HG02970 (cell line): ENCODE measurements around the gene U2AF1.
A peak's percentile ranks its signal among the peaks of the same experiment; 100 is the strongest.
"Not testable (repeated sequence)": the region's sequence is repeated elsewhere in the genome, so short reads cannot be mapped to it uniquely, and the experiment has no call there.

ENCODE experiments used
- ATAC-seq: cut with Tn5 transposase; IDR thresholded peaks from one replicate; pipeline ENCODE4 v1.9.1; 2021; ENCODE audit warnings: mild to moderate bottlenecking, moderate library complexity, moderate number of reproducible peaks; ENCODE audit not compliant: unreplicated experiment, low FRiP score

Gene U2AF1

GRCh38 chr21:43106965-43107793 is at the start of gene U2AF1:
Gene U2AF1 (minus strand): TSS chr21:43107570. CDS start chr21:43107494, 76 bp downstream.
- ATAC-seq: peak; percentile 74

DNA sequence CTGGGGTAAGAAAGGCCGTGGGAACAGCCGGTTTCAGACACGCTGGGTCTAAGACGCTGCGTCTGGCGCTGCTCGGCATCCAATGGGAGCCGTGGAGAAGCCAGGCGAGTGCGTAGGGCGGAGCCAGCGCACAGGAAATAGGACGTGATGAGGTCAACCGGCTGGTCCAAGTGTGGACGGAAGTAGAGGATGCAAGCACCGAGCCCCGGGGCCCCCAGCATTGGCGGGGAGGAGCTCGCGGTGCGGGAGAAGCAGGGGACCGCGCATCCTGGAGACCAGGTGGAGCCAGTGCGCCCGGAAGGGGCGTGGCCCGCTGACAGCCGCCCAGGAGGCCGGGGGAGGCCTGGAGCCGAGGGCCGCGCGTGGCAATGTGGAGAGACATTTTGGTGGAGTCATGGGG is 46.2 kb upstream of the U2AF1 start:
- ATAC-seq: not testable (repeated sequence)

GRCh38 chr21:43149344-43149743 is 42.0 kb upstream of the U2AF1 start:
- not testable (repeated sequence) for ATAC-seq

GRCh38 chr21:43147999-43148398 is 40.6 kb upstream of the U2AF1 start:
- not testable (repeated sequence) for ATAC-seq

- ATAC-seq: not testable (repeated sequence)
These were observed 39.3 kb upstream of the U2AF1 start for GRCh38 chr21:43146637-43147036.

- ATAC-seq: not testable (repeated sequence)
These were observed 34.0 kb upstream of the U2AF1 start for GRCh38 chr21:43141407-43141806.

DNA sequence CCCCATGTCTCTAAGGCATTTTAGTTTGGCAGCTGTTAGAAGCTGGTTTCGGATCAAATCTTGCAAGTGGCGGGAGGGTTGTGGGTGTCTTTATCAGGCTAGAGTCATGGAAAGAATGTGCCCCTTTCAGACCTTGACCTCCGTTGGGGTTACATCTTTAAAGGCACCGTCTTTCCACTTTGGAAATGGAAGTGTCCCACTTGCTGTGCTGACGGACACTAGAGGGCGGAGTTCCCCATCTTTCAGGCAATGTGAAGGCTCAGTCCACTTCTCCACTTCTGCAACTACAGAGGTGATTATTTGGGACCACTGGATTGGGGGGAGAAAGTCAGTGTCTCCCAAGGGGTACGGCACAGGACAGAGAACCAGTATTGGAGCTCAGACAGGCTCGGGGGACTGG is 31.6 kb upstream of the U2AF1 start:
- ATAC-seq: not testable (repeated sequence)

GRCh38 chr21:43134520-43134919 is 27.1 kb upstream of the U2AF1 start:
- ATAC-seq: not testable (repeated sequence)

DNA sequence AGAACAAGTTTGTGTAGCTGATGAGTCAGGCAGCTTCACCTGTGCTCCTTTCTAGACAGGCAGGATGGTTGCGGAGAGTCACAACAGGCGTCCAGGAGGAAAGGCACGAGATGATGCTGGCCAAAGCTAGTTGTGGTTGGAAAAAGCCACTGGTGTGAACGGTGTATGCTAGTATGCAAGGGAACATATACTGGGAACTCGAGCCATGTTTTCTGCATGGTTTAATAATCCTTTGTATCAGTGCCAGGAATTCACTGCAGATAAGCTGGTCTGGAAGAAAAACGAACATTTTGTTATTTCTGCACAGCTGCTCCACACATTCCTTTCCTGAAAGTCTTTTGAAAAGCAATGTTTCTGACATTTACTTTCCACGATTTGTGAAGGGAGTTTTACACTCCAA is 22.7 kb upstream of the U2AF1 start:
- not testable (repeated sequence) for ATAC-seq

- ATAC-seq: not testable (repeated sequence)
These were observed 8.6 kb upstream of the U2AF1 start for GRCh38 chr21:43115956-43116355.

GRCh38 chr21:43114483-43114882 is 7.1 kb upstream of the U2AF1 start:
- not testable (repeated sequence) for ATAC-seq

DNA sequence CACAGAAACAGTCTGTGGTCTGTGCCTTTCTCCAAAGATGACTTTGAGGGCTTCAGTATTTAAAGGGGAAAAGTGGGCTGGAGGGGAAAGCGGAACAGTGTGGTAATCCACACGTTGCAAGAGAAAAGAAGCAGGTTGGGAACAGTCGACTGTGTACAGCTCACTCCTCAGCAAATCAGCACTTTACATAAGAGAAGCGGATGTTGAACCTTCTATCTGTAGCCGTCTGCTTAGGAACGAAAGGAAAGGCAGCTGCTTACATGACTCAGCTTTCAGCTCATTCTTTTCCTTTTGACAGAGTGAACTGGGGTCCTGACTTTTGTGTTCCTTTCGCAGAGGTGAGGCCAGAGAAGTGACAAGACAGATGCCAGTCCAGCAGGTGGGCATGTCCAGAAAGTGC is 1.6 kb upstream of the U2AF1 start:
- ATAC-seq: not testable (repeated sequence)

GRCh38 chr21:43108177-43108576 is 807 bp upstream of the U2AF1 start:
- ATAC-seq: not testable (repeated sequence)

GRCh38 chr21:43107794-43108137 is 396 bp upstream of the U2AF1 start:
- peak; percentile 27 for ATAC-seq

GRCh38 chr21:43104642-43105041 is 2.7 kb downstream of the U2AF1 start:
- not testable (repeated sequence) for ATAC-seq

GRCh38 chr21:43102281-43102680 is 5.1 kb downstream of the U2AF1 start:
- not testable (repeated sequence) for ATAC-seq

DNA sequence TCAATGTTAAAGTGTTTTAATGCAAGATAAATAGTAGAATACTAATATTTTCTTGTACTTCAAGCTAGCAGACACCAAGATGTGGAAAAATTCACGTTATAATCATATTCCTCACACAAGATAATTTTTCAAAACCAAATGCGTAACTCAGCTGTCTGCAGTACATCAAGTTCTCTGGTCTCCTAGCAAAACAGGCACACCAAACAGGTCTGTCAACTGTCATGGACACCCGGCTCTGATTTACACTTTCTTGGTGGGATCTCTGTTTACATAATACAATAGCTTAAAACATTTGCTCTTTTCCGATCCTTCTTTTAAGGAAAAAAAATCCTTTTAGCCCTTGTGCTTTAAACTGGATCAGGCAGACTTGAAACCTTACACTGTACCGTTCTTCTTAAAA is 5.7 kb downstream of the U2AF1 start:
- ATAC-seq: not testable (repeated sequence)

GRCh38 chr21:43101000-43101399 is 6.4 kb downstream of the U2AF1 start:
- not testable (repeated sequence) for ATAC-seq

- ATAC-seq: not testable (repeated sequence)
These were observed 15.3 kb downstream of the U2AF1 start for GRCh38 chr21:43091979-43092614.

- not testable (repeated sequence) for ATAC-seq
These were observed 16.4 kb downstream of the U2AF1 start for GRCh38 chr21:43090947-43091346.

GRCh38 chr21:43089463-43089862 is 17.9 kb downstream of the U2AF1 start:
- not testable (repeated sequence) for ATAC-seq
